ENCODE measurements around the gene FAM83G. TPM values are rescaled to one million over a fixed set of nuclear protein-coding genes. Genes with fewer than 3 reads are reported as not detected.
A peak's percentile ranks its signal among the peaks of the same experiment; 100 is the strongest.
"Not testable (repeated sequence)": the region's sequence is repeated elsewhere in the genome, so short reads cannot be mapped to it uniquely, and the experiment has no call there.

The FAM83G gene
- total RNA-seq, 3 donors from 2014 or later = 18.9 to 40.4 (median 29.1) TPM

- ATAC-seq = no peak
- TF ChIP-seq, protein P1, sequence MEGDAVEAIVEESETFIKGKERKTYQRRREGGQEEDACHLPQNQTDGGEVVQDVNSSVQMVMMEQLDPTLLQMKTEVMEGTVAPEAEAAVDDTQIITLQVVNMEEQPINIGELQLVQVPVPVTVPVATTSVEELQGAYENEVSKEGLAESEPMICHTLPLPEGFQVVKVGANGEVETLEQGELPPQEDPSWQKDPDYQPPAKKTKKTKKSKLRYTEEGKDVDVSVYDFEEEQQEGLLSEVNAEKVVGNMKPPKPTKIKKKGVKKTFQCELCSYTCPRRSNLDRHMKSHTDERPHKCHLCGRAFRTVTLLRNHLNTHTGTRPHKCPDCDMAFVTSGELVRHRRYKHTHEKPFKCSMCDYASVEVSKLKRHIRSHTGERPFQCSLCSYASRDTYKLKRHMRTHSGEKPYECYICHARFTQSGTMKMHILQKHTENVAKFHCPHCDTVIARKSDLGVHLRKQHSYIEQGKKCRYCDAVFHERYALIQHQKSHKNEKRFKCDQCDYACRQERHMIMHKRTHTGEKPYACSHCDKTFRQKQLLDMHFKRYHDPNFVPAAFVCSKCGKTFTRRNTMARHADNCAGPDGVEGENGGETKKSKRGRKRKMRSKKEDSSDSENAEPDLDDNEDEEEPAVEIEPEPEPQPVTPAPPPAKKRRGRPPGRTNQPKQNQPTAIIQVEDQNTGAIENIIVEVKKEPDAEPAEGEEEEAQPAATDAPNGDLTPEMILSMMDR (IDR thresholded peaks at IDR 0.05) = no peak
- peaks cover 27% of the 10 kb centered on the region for H3K4me1 ChIP-seq (ENCODE audit: low read depth)
- H3K36me3 ChIP-seq (ENCODE audit: low read depth) = no peaks in the 10 kb centered on the region
- no peak overlapping the region for H3K4me3 ChIP-seq
- intact Hi-C loops (cut with DNase I, micrococcal nuclease) = no loop called here
- no peaks in the 10 kb centered on the region for H3K9me3 ChIP-seq
- DNase-seq = no peak
These were observed 79.4 kb downstream of the FAM83G start for GRCh38 chr17:18925187-18925586.

DNA sequence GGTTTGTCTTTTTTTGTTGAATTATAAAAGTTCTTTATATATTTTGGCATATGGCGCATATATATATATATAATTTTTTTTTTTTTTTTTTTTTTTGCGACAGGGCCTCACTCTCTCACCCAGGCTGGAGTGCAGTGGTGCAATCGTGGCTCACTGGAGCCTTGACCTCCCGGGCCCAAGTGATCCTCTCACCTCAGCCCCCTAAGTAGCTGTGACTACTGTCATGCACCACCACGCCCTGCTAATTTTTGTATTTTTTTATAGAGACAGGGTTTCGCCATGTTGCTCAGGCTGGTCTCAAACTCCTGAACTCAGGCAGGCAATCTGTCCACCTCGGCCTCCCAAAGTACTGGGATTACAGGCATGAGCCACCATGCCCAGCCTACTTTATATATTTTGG, 82.0 kb downstream of the FAM83G start:
- peaks cover 35% of the 10 kb centered on the region for H3K4me1 ChIP-seq (ENCODE audit: low read depth)
- H3K4me3 ChIP-seq; intact Hi-C loops (cut with DNase I, micrococcal nuclease); H3K36me3 ChIP-seq (ENCODE audit: low read depth); H3K9me3 ChIP-seq; ATAC-seq; DNase-seq: not testable (repeated sequence)

DNA sequence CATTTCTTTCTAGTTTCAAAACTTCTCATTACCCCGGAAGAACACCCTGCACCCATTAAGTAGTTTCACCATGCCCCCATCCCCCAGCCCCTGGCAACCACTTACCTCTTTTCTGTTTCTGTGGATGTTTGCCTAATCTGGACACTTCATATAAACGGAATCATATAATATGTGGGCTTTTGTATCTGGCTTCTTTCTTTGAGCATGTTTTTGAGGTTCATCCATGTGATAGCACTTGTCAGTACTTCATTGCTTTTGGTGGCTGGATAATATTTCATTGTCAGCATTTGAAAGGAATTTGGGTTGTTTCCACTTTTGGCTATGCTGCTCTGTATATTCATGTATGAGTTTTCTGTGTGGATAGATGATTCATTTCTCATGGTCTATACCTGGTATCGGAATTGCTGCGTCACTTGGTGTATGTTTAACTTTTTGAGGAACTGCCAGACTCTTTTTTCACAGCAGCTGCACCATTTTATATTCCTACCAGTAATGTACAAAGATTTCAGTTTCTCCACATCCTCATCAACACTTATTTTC, 82.6 kb downstream of the FAM83G start:
- ATAC-seq (peak; percentile 81), DNase-seq (peak in 1 of 3 donors; percentile 45)
- Histone ChIP-seq H3K4me3 (no peak overlapping the region), H3K4me1 (ENCODE audit: low read depth) (peaks cover 35% of the 10 kb centered on the region), H3K9me3 (no peaks in the 10 kb centered on the region), H3K36me3 (ENCODE audit: low read depth) (no peaks in the 10 kb centered on the region)
- intact Hi-C loops (cut with DNase I, micrococcal nuclease) = no loop called here
- TF ChIP-seq, protein P1 (IDR thresholded peaks at IDR 0.05) = no peak

- DNase-seq (no peak), ATAC-seq (no peak)
- no peak overlapping the region for H3K4me3 ChIP-seq
- intact Hi-C loops (cut with DNase I, micrococcal nuclease) = no loop called here
- TF ChIP-seq, protein P1 (IDR thresholded peaks at IDR 0.05) = no peak
- peaks cover 35% of the 10 kb centered on the region for H3K4me1 ChIP-seq (ENCODE audit: low read depth)
- no peaks in the 10 kb centered on the region for H3K9me3 ChIP-seq
- no peaks in the 10 kb centered on the region for H3K36me3 ChIP-seq (ENCODE audit: low read depth)
These were observed 83.1 kb downstream of the FAM83G start for GRCh38 chr17:18921485-18921884.

DNA sequence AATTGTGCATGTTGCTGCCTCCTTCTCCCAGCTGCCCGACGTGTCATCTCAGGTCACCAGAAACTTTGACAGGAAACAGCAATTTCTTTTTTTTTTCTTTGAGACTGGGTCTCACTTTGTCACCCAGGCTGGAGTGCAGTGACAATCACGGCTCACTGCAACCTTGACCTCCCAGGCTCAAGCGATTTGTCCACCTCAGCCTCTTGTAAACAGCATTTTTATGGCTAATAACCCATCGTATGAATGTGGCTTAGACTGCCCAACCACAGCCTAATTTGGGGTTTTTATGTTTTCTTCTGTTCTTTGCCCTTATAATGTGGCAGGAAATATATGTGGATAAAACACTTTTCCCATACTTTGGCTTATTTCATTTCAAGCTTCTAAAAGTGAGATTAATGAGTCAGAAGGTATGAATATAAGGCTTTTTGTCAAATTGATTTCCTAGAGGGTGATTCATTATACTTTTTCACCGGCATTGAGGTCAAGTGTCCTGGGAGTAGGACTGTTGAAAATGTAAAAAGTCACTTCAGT, 83.6 kb downstream of the FAM83G start:
- TF ChIP-seq, protein P1 (IDR thresholded peaks at IDR 0.05) = no peak
- no peaks in the 10 kb centered on the region for H3K9me3 ChIP-seq
- ATAC-seq (no peak), DNase-seq (no peak)
- H3K4me1 ChIP-seq (ENCODE audit: low read depth) = peaks cover 35% of the 10 kb centered on the region
- H3K4me3 ChIP-seq = no peak overlapping the region
- intact Hi-C loops (cut with DNase I, micrococcal nuclease) = no loop called here
- no peaks in the 10 kb centered on the region for H3K36me3 ChIP-seq (ENCODE audit: low read depth)

DNA sequence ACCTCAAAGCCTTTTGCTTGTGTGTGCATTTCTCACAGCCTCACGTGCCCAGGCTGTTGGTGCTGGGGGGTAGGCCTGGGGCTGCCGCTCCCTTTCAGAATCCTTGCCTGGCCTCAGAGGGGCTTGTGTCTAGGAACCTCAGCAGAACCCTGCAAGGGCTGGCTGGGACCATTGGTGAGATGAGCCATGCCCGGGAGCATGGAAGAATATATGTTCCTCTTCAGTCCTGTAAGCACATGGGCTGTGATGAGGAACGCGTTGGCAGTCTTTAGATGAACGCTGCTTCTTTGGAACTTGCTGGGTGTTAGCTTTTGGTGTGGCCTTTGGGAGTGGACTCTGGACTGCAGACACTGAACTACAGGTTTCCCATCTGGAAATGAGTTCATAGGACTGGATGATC, 84.6 kb downstream of the FAM83G start:
- H3K4me1 ChIP-seq (ENCODE audit: low read depth) = peaks cover 35% of the 10 kb centered on the region
- no peaks in the 10 kb centered on the region for H3K36me3 ChIP-seq (ENCODE audit: low read depth)
- ATAC-seq = peak; percentile 93
- H3K9me3 ChIP-seq = no peaks in the 10 kb centered on the region
- DNase-seq = peak in 2 of 3 donors; percentile 47 to 62
- intact Hi-C loops (cut with DNase I, micrococcal nuclease) = no loop called here
- TF ChIP-seq, protein P1 (IDR thresholded peaks at IDR 0.05) = no peak
- no peak overlapping the region for H3K4me3 ChIP-seq

Other genes starting within 250 kb of the FAM83G start
- gene TVP23B, start 223.6 kb downstream of the FAM83G start, total RNA-seq = 10 to 100 TPM; 34.4 to 42.7 (median 39.9) TPM
- 10 to 100 TPM; 32.6 to 42.1 (median 35.0) TPM for gene PRPSAP2, start 146.6 kb downstream of the FAM83G start, total RNA-seq
- gene SLC5A10, start 52.6 kb downstream of the FAM83G start, total RNA-seq = under 1 TPM in 1 of 3 donors, not detected in 2; 0.12 TPM
- gene GRAP, start 42.2 kb upstream of the FAM83G start, total RNA-seq = 1 to 10 TPM; 1.2 to 2.5 (median 1.8) TPM
- gene GRAPL, start 122.8 kb upstream of the FAM83G start, total RNA-seq = 1 to 10 TPM; 2.0 to 4.4 (median 2.2) TPM
- 10 to 100 TPM; 32.6 to 75.8 (median 45.0) TPM for gene EPN2, start 232.6 kb upstream of the FAM83G start, total RNA-seq

Measured in mucosa of descending colon (tissue), 3 donors.